Measurements from ENCODE around the gene NAA20.

Gene NAA20

GRCh38 chr20:20017001-20017843 is at the start of gene NAA20:
NAA20 (plus strand) TSS chr20:20017362; CDS start chr20:20017397, 35 bp downstream.
- peak; percentile 94 for DNase-seq (ENCODE audit: low spot score)

GRCh38 chr20:19967445-19967844 is 49.7 kb upstream of the NAA20 start:
- no peak for DNase-seq (ENCODE audit: low spot score)

GRCh38 chr20:19968028-19968427 is 49.1 kb upstream of the NAA20 start:
- DNase-seq (ENCODE audit: low spot score) = no peak

GRCh38 chr20:19968466-19969073 is 48.6 kb upstream of the NAA20 start:
- DNase-seq (ENCODE audit: low spot score) = no peak

GRCh38 chr20:19969106-19969505 is 48.1 kb upstream of the NAA20 start:
- DNase-seq (ENCODE audit: low spot score) = no peak

- no peak for DNase-seq (ENCODE audit: low spot score)
These were observed 47.5 kb upstream of the NAA20 start for GRCh38 chr20:19969507-19970255.

GRCh38 chr20:19970256-19970765 is 46.9 kb upstream of the NAA20 start:
- DNase-seq (ENCODE audit: low spot score) = no peak

GRCh38 chr20:19971116-19971515 is 46.0 kb upstream of the NAA20 start:
- no peak for DNase-seq (ENCODE audit: low spot score)

GRCh38 chr20:19973961-19974629 is 43.1 kb upstream of the NAA20 start:
- DNase-seq (ENCODE audit: low spot score) = no peak

- DNase-seq (ENCODE audit: low spot score) = peak; percentile 91
These were observed 42.3 kb upstream of the NAA20 start for GRCh38 chr20:19974630-19975435.

- DNase-seq (ENCODE audit: low spot score) = no peak
These were observed 41.7 kb upstream of the NAA20 start for GRCh38 chr20:19975436-19975799.

GRCh38 chr20:19975901-19976300 is 41.3 kb upstream of the NAA20 start:
- no peak for DNase-seq (ENCODE audit: low spot score)

- no peak for DNase-seq (ENCODE audit: low spot score)
These were observed 40.4 kb upstream of the NAA20 start for GRCh38 chr20:19976595-19977372.

GRCh38 chr20:19977373-19977770 is 39.8 kb upstream of the NAA20 start:
- DNase-seq (ENCODE audit: low spot score) = no peak

GRCh38 chr20:19978511-19979210 is 38.5 kb upstream of the NAA20 start:
- no peak for DNase-seq (ENCODE audit: low spot score)

GRCh38 chr20:19981031-19981451 is 36.1 kb upstream of the NAA20 start:
- DNase-seq (ENCODE audit: low spot score) = no peak

GRCh38 chr20:19986419-19986818 is 30.7 kb upstream of the NAA20 start:
- DNase-seq (ENCODE audit: low spot score) = no peak

GRCh38 chr20:19987046-19987445 is 30.1 kb upstream of the NAA20 start:
- DNase-seq (ENCODE audit: low spot score) = no peak

GRCh38 chr20:19990850-19991249 is 26.3 kb upstream of the NAA20 start:
- no peak for DNase-seq (ENCODE audit: low spot score)

- DNase-seq (ENCODE audit: low spot score) = no peak
These were observed 25.9 kb upstream of the NAA20 start for GRCh38 chr20:19991308-19991707.

Data from left forelimb (tissue), 1 donor.